Rectal smooth muscle tissue (tissue), 1 donor: ENCODE data around the gene ANP32D.
"Not testable (repeated sequence)": the region's sequence is repeated elsewhere in the genome, so short reads cannot be mapped to it uniquely, and the experiment has no call there.

Source experiments
- H3K27ac ChIP-seq: one replicate; pipeline ENCODE4 v1.7.0; 2013; ENCODE audit warnings: low read depth, low read length, inconsistent platforms
- H3K27me3 ChIP-seq: one replicate; pipeline ENCODE4 v1.7.0; 2013; ENCODE audit warnings: low read length; ENCODE audit not compliant: control insufficient read depth, insufficient read depth
- H3K36me3 ChIP-seq: one replicate; pipeline ENCODE4 v1.7.0; 2013; ENCODE audit warnings: low read length; ENCODE audit not compliant: control insufficient read depth, insufficient read depth
- H3K4me1 ChIP-seq: one replicate; pipeline ENCODE4 v1.7.0; 2013; ENCODE audit warnings: low read length; ENCODE audit not compliant: control insufficient read depth, insufficient read depth
- H3K4me3 ChIP-seq: one replicate; pipeline ENCODE4 v1.7.0; 2013; ENCODE audit warnings: low read length
- H3K9ac ChIP-seq: one replicate; pipeline ENCODE4 v1.7.0; 2013; ENCODE audit warnings: low read length

Gene ANP32D

GRCh38 chr12:48459259-48459658 is 13.1 kb upstream of the ANP32D start:
- H3K36me3 ChIP-seq, result no peaks in the 10 kb centered on the region
- H3K27ac ChIP-seq, result no peak overlapping the region
- H3K4me1 ChIP-seq, result no peaks in the 10 kb centered on the region
- H3K9ac ChIP-seq, result no peak overlapping the region
- H3K27me3 ChIP-seq, result no peaks in the 10 kb centered on the region
- no peak overlapping the region for H3K4me3 ChIP-seq

GRCh38 chr12:48469027-48469426 is 3.3 kb upstream of the ANP32D start:
- H3K36me3 ChIP-seq, H3K4me3 ChIP-seq: not testable (repeated sequence)

GRCh38 chr12:48473061-48473460 is 702 bp downstream of the ANP32D start:
- Histone ChIP-seq H3K9ac (no peak overlapping the region), H3K4me3 (no peak overlapping the region), H3K36me3 (no peaks in the 10 kb centered on the region), H3K4me1 (no peaks in the 10 kb centered on the region), H3K27ac (no peak overlapping the region), H3K27me3 (no peaks in the 10 kb centered on the region)

More at GRCh38 chr12:48469027-48469426, 3.3 kb upstream of the ANP32D start:
- H3K27me3 ChIP-seq, H3K27ac ChIP-seq, H3K9ac ChIP-seq, H3K4me1 ChIP-seq: not testable (repeated sequence)

GRCh38 chr12:48474497-48474896 is 2.1 kb downstream of the ANP32D start:
- H3K9ac ChIP-seq, H3K4me1 ChIP-seq, H3K36me3 ChIP-seq, H3K27me3 ChIP-seq, H3K27ac ChIP-seq, H3K4me3 ChIP-seq: not testable (repeated sequence)

GRCh38 chr12:48482198-48482597 is 9.8 kb downstream of the ANP32D start, which contains the start of gene C12orf54:
Gene C12orf54 (plus strand): TSS chr12:48482498. CDS start chr12:48483297, 799 bp downstream.
- H3K27me3 ChIP-seq, result no peaks in the 10 kb centered on the region
- H3K4me1 ChIP-seq, result no peaks in the 10 kb centered on the region
- H3K4me3 ChIP-seq, result no peak within 1 kb of the TSS
- no peak within 1 kb of the TSS for H3K27ac ChIP-seq
- no peaks in the 10 kb centered on the region for H3K36me3 ChIP-seq
- H3K9ac ChIP-seq, result no peak within 1 kb of the TSS

DNA sequence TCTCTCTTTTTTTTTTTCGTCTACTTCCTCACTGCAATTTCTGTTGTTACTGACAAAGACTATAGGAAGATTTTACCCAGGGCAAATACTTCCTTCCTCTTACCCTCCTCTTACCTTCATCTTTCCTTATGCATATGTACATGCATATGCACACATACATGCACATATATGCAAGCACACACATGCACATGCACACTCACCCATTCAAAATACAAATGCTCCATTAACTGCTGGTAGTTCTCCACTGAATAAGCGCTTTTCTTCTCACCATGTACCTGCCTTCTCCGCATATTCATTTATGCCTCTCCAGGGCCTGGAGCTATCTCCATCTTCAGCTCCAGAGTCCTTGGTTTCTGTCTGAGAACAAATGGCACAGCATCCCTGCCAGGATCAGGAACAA is 10.6 kb downstream of the ANP32D start:
- no peak overlapping the region for H3K9ac ChIP-seq
- H3K27me3 ChIP-seq, result no peaks in the 10 kb centered on the region
- H3K4me3 ChIP-seq, result no peak overlapping the region
- H3K4me1 ChIP-seq, result no peaks in the 10 kb centered on the region
- H3K27ac ChIP-seq, result no peak overlapping the region
- H3K36me3 ChIP-seq, result no peaks in the 10 kb centered on the region

GRCh38 chr12:48486261-48486660 is 13.9 kb downstream of the ANP32D start:
- H3K27ac ChIP-seq, result no peak overlapping the region

GRCh38 chr12:48486679-48487078 is 14.3 kb downstream of the ANP32D start:
- H3K9ac ChIP-seq, result no peak overlapping the region
- no peaks in the 10 kb centered on the region for H3K4me1 ChIP-seq
- H3K4me3 ChIP-seq, result no peak overlapping the region
- H3K27ac ChIP-seq, result no peak overlapping the region
- no peaks in the 10 kb centered on the region for H3K27me3 ChIP-seq
- H3K36me3 ChIP-seq, result no peaks in the 10 kb centered on the region

More at GRCh38 chr12:48486261-48486660, 13.9 kb downstream of the ANP32D start:
- Histone ChIP-seq H3K9ac (no peak overlapping the region), H3K4me1 (no peaks in the 10 kb centered on the region), H3K36me3 (no peaks in the 10 kb centered on the region), H3K4me3 (no peak overlapping the region), H3K27me3 (no peaks in the 10 kb centered on the region)

DNA sequence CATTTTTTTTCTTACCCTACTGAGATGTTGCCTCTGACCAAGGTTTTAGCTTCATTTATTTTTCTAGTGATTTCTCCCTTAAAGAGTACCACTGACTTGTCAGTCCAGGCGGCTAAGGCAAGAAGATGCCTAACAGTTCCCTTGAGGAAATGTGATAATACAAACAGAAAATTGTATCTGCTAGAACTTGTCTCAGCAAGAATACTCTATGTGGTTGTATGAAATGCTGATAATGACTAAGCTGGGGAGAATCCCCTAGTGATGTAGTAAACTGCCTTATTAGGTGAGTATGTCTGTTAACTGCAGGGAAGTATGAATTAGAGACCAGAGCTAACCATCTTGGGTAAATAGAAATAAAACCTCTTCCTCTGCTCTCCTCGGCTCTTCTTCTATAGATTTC is 16.7 kb downstream of the ANP32D start:
- Histone ChIP-seq H3K27ac (no peak overlapping the region), H3K27me3 (no peaks in the 10 kb centered on the region), H3K4me3 (no peak overlapping the region), H3K9ac (no peak overlapping the region), H3K4me1 (no peaks in the 10 kb centered on the region), H3K36me3 (no peaks in the 10 kb centered on the region)

DNA sequence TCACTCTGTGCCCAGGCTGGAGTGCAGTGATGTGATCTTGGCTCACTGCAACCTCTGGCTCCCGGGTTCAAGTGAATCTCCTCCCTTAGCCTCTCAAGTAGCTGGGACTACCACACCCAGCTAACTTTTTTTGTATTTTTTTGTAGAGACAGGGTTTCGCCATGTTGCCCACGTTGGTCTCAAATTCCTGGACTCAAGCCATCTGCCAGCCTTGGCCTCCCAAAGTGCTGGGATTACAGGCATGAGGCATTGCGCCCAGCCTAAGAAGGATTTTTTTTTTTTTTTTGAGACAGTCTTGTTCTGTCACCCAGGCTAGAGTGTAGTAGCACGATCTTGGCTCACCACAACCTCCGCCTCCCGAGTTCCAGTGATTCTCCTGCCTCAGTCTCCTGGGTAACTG is 17.1 kb downstream of the ANP32D start:
- not testable (repeated sequence) for H3K27ac ChIP-seq, H3K9ac ChIP-seq, H3K36me3 ChIP-seq, H3K4me3 ChIP-seq, H3K27me3 ChIP-seq, H3K4me1 ChIP-seq

- H3K9ac ChIP-seq, H3K4me1 ChIP-seq, H3K27ac ChIP-seq, H3K4me3 ChIP-seq, H3K36me3 ChIP-seq, H3K27me3 ChIP-seq: not testable (repeated sequence)
Observed at GRCh38 chr12:48500281-48500680, 27.9 kb downstream of the ANP32D start.

- not testable (repeated sequence) for H3K36me3 ChIP-seq, H3K27ac ChIP-seq, H3K4me3 ChIP-seq, H3K27me3 ChIP-seq, H3K9ac ChIP-seq, H3K4me1 ChIP-seq
Observed at GRCh38 chr12:48506836-48507235, 34.5 kb downstream of the ANP32D start.

GRCh38 chr12:48508987-48509386 is 36.6 kb downstream of the ANP32D start:
- no peak overlapping the region for H3K9ac ChIP-seq
- H3K36me3 ChIP-seq, result no peaks in the 10 kb centered on the region
- H3K27ac ChIP-seq, result no peak overlapping the region
- no peaks in the 10 kb centered on the region for H3K27me3 ChIP-seq
- no peak overlapping the region for H3K4me3 ChIP-seq
- no peaks in the 10 kb centered on the region for H3K4me1 ChIP-seq
